ENCODE measurements around the gene STK25. TPM values are rescaled to one million over a fixed set of nuclear protein-coding genes. Genes with fewer than 3 reads are reported as not detected.
A peak's percentile ranks its signal among the peaks of the same experiment; 100 is the strongest.
"Not testable (repeated sequence)": the region's sequence is repeated elsewhere in the genome, so short reads cannot be mapped to it uniquely, and the experiment has no call there.

STK25 gene
- polyA plus RNA-seq, 3 donors: 200 to 207 (median 205) TPM

- no peak for DNase-seq (ENCODE audit: extremely low read depth in 1 of 11, low read depth in 9 of 11, low spot score in 4 of 11)
These were observed 49.7 kb downstream of the STK25 start for GRCh38 chr2:241458687-241459086.

GRCh38 chr2:241456546-241456945 is 51.8 kb downstream of the STK25 start:
- no peak for DNase-seq (ENCODE audit: extremely low read depth in 1 of 11, low read depth in 9 of 11, low spot score in 4 of 11)

GRCh38 chr2:241454837-241455485 is 53.4 kb downstream of the STK25 start:
- DNase-seq (ENCODE audit: extremely low read depth in 1 of 11, low read depth in 9 of 11, low spot score in 4 of 11): no peak

GRCh38 chr2:241453919-241454318 is 54.5 kb downstream of the STK25 start:
- not testable (repeated sequence) for DNase-seq (ENCODE audit: extremely low read depth in 1 of 11, low read depth in 9 of 11, low spot score in 4 of 11)

GRCh38 chr2:241451840-241452506 is 56.4 kb downstream of the STK25 start:
- DNase-seq (ENCODE audit: extremely low read depth in 1 of 11, low read depth in 9 of 11, low spot score in 4 of 11): peak in 1 of 11 donors; percentile 8

GRCh38 chr2:241450092-241450491 is 58.3 kb downstream of the STK25 start:
- not testable (repeated sequence) for DNase-seq (ENCODE audit: extremely low read depth in 1 of 11, low read depth in 9 of 11, low spot score in 4 of 11)

GRCh38 chr2:241445426-241445825 is 63.0 kb downstream of the STK25 start:
- no peak for DNase-seq (ENCODE audit: extremely low read depth in 1 of 11, low read depth in 9 of 11, low spot score in 4 of 11)

- DNase-seq (ENCODE audit: extremely low read depth in 1 of 11, low read depth in 9 of 11, low spot score in 4 of 11): no peak
These were observed 64.7 kb downstream of the STK25 start for GRCh38 chr2:241443486-241444223.

Other genes with a start within 250 kb of the STK25 start
- gene HDLBP, start 192.9 kb downstream of the STK25 start, polyA plus RNA-seq (ENCODE audit: insufficient read length in 3 of 3): 100 to 1,000 TPM; 341 to 386 (median 376) TPM
- gene SEPTIN2, start 192.7 kb downstream of the STK25 start, polyA plus RNA-seq (ENCODE audit: insufficient read length in 3 of 3): 100 to 1,000 TPM; 612 to 635 (median 613) TPM
- gene FARP2, start 152.3 kb downstream of the STK25 start, polyA plus RNA-seq (ENCODE audit: insufficient read length in 3 of 3): 10 to 100 TPM; 55.0 to 61.1 (median 60.7) TPM
- 10 to 100 TPM; 16.3 to 30.2 (median 26.8) TPM for gene BOK, start 50.2 kb upstream of the STK25 start, polyA plus RNA-seq (ENCODE audit: insufficient read length in 3 of 3)
- 10 to 100 TPM; 53.5 to 65.8 (median 59.3) TPM for gene THAP4, start 128.6 kb upstream of the STK25 start, polyA plus RNA-seq (ENCODE audit: insufficient read length in 3 of 3)
- gene ATG4B, start 129.1 kb upstream of the STK25 start, polyA plus RNA-seq (ENCODE audit: insufficient read length in 3 of 3): 100 to 1,000 TPM in 1 of 3 donors, 10 to 100 TPM in 2; 75.6 to 109 (median 89.2) TPM
- gene DTYMK, start 178.2 kb upstream of the STK25 start, polyA plus RNA-seq (ENCODE audit: insufficient read length in 3 of 3): 10 to 100 TPM; 35.8 to 44.7 (median 40.7) TPM
- 10 to 100 TPM; 39.4 to 54.5 (median 41.0) TPM for gene ING5, start 193.5 kb upstream of the STK25 start, polyA plus RNA-seq (ENCODE audit: insufficient read length in 3 of 3)
- 10 to 100 TPM; 30.0 to 62.3 (median 50.4) TPM for gene D2HGDH, start 226.0 kb upstream of the STK25 start, polyA plus RNA-seq (ENCODE audit: insufficient read length in 3 of 3)

All from renal cortex interstitium (tissue), 11 donors.